GM19043 (cell line): ENCODE results near the gene FN1.
A peak's percentile ranks its signal among the peaks of the same experiment; 100 is the strongest.

Experiments
- ATAC-seq: cut with Tn5 transposase; IDR thresholded peaks from one replicate; pipeline ENCODE4 v1.9.1; 2021; ENCODE audit warnings: low read depth; ENCODE audit not compliant: unreplicated experiment

FN1 gene

DNA sequence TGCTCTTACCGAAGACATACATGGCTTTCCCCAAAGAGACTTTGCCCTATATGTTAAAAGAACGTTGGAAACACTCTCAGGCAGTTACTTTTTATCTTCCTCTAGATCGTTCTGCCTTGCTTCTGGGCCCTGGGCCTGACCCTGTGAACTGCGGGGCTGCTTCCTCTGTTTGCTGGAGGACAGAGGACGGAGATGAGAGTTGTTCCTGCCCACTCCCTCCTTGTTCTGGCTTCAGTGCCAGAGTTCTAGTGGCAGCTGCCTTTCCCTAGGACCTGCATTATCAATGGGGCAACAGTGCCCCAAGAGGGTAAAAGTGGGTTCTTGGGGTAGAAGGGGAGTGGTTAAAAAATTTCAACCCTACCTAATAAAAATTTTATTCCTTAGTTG, 6.5 kb upstream of the FN1 start:
- no peak for ATAC-seq

- ATAC-seq, result no peak
These were observed 5.9 kb upstream of the FN1 start for GRCh38 chr2:215441560-215442400.

GRCh38 chr2:215439980-215440512, 4.2 kb upstream of the FN1 start:
- ATAC-seq, result no peak

DNA sequence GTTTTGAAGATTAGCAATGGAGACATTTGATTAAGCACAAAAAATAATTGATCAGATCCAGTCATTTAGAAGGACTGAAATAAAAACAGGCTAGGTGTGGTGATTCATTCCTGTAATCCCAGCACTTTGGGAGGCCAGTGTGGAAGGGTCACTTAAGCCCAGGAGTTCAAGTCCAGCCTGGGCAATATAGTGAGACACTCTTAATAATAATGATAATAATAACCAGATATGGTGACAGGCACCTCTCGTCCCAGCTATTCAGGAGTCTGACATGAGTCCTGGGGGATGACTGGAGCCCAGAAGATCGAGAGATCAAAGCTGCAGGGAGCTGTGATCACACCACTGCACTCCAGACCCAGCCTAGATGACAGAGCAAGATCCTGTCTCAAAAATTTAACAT, 3.5 kb upstream of the FN1 start:
- ATAC-seq, result no peak

- ATAC-seq, result no peak
These were observed 1.7 kb upstream of the FN1 start for GRCh38 chr2:215437614-215438013.

DNA sequence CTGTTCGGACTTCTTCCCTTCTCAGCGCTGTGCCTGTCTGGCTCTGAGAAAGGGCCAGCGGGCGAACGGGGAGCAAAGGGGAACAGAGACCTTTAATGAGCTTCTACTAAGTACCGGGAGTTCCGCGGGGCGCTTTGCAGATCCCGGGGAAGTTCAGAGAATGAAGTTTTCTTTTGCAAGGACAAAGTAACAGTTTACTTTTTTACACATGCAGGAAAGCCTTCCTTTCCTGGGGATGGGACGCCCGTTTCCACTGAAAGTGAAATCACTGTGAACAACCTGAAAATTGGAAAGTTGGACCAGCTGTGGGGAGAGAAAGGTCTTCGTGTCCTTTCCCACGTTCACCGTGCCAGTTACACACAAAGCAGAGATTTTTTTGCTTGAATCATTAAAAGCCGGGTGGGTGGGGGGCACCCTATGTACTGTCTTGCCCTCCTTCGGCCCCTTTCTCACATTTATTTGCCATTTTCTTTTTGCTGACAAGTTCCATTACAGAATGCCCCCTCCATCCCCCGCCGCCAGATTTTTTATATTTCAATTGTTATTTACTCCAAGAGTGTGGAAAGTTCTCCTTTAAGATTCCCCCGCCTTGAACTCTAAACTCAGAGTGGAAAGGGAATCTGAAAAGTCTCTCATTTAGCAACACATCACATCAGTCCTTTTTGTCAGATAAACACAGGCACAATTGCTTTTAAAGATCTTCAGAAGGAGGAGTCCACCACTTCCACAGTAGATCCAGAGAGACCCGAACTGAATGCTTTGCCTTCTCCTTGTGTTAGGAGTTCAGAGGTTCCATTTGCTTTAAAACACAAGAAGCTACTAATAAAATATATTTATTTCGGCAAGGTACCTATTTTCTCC, 1.1 kb upstream of the FN1 start:
- no peak for ATAC-seq

DNA sequence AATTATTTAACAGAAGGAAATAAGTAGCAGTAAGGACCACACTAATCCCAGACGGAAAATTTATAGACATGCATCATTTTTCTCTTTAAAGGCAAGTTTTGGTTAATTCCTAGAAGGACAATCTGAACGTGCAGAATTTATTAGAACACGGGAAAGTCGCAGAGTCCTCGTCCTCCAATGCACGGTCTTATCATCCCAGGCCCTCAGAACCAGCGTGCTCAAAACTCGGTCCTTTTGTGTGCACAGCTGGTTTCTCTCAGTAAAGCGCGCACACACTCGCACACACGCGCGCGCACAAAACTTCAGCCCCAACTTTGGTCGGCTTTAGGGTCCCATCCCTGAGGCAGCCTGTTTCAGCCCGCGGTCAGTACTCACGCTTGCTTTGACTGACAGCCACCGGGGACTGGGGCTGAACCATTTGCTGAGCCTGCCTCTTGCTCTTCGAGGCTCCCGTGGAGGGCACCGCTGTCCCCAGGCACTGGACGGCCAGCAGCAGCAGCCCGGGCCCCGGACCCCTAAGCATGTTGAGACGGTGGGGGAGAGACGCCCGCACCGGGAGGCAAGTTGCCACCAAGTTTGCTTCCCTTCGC, 493 bp downstream of the FN1 start:
- peak; percentile 28 for ATAC-seq

DNA sequence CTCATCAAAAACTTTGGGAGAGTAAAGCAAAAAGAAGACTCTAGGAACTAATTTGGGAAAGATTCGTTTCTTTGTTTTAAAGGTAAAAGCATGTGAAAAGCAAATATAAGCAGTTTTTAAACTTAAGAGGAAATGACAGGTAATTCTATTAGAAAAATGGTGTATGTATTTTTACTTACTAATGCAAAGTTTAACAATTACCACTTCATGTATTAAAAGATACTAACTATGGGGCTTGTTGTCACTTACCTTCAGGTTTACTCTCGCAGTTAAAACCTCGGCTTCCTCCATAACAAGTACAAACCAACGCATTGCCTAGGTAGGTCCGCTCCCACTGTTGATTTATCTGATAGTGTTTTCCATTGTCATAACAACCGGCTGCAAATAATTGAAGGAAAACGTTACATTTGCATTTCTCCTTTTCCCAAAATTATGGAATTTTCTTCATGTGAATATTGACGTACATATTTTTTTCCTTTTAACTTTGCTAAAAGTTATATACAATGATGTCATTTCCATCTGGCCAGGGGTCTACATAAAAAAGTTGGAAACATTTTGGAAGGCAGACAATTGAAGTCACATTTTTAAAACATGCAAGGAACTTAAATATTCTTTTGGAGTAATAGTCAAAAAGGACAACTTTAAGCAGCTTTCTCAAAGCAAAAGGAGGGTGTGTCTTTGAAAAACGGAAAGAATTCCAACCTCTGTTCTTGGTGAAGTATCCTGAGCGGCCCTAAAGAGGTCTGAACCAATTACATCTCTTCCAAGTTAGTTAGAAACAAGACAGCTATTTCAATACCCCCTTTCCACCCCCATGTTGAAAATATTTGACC, 1.2 kb downstream of the FN1 start:
- no peak for ATAC-seq

DNA sequence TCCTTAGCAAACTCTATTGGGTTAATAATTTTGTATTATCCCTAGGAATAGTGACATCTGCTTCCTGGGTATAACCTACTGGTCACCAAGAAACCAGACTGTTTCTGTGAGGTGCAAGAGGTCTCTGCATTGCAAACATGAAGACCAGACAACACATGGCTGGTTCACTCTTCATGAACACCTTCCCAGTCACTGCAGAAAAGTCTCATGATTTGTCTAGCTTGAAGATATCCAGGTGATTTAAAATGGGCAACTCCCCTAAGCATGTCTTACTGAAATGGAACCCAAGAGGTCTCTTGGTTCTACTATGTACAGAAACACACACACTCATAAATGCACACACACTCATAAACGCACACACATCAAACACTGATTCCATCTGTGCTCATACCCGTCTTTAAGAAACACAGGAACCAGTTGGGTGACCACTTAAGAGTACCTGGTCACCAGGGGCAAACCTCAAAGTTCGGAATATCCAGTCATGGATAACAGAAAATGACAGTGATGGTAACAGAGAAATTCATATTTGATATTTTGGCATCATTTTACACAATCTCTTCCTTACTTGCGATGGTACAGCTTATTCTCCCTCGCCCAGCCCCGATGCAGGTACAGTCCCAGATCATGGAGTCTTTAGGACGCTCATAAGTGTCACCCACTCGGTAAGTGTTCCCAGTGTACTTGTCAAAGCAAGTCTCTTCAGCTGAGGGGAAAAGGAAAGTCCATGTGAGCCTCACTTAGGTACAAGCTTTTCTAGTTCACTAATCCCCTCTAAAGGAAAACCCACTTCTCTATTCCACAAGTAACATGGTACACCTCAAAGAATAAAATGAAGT, 2.9 kb downstream of the FN1 start:
- ATAC-seq, result no peak

GRCh38 chr2:215431778-215432758, 3.8 kb downstream of the FN1 start:
- ATAC-seq, result no peak

GRCh38 chr2:215431290-215431689, 4.6 kb downstream of the FN1 start:
- no peak for ATAC-seq

DNA sequence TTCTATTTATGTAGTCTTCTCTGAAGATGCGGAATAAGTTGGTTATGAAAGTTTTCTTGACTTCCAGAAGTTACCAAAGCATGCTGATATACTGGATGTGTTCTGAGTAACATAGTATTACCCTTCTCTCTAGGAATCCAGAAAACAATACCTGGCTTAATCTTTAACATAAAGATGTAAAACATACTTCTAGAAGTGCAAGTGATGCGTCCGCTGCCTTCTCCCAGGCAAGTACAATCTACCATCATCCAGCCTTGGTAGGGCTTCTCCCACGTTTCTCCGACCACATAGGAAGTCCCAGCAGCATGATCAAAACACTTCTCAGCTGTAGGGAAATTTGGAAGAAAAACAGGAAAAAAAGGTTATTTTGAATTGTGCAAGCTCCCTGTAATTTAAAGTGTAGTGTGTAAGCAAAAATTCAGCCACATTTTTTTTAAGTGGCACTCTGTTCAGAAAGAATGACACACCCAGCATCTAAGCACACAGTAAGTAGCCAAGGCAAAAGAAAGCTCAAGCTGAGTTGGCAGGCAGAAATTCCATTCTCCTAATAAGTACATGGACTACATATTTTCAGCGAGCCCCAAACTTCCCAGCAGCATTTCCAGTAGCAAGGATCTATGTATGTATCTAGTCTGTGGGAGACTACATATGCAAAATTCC, 5.2 kb downstream of the FN1 start:
- no peak for ATAC-seq

DNA sequence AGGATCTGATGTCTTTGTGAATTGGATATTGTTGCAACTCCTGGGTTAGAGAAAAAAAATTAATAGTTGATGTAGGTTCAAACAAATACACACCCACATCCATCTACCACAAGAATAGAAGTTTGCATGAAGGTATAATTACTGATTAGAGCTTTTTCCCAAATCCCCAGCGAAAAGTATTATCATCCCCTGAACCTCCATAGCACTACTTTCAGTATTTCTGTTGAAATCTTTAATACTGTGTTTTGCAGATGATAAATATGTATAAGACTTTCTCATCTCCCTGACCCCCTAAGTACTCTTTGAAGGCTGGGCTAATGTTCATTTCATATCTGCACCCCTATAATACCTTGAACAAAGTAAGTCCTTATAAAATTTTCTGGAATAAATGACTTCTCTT, 6.4 kb downstream of the FN1 start:
- no peak for ATAC-seq

GRCh38 chr2:215428060-215428910, 7.6 kb downstream of the FN1 start:
- ATAC-seq, result no peak

GRCh38 chr2:215427585-215427984, 8.3 kb downstream of the FN1 start:
- ATAC-seq, result no peak

GRCh38 chr2:215425021-215425782, 10.7 kb downstream of the FN1 start:
- no peak for ATAC-seq
